NCI-H1048 (cell line): ENCODE results near the gene SOHLH1.

Experiments used
- DNase-seq: peaks from one replicate; lab custom pipeline; 2025; lab: John Stamatoyannopoulos, UW

Gene SOHLH1

GRCh38 chr9:135703726-135704125 is 4.4 kb upstream of the SOHLH1 start:
- DNase-seq: no peak

GRCh38 chr9:135701959-135702721 is 2.9 kb upstream of the SOHLH1 start, which contains the start of gene KCNT1:
Gene KCNT1, plus strand, starts transcription at chr9:135702185. Its CDS starts 74 bp downstream, at chr9:135702259.
- no peak for DNase-seq

- DNase-seq: no peak
Measured at GRCh38 chr9:135701067-135701958, 2.0 kb upstream of the SOHLH1 start.

- no peak for DNase-seq
Measured at GRCh38 chr9:135700525-135700924, 1.2 kb upstream of the SOHLH1 start.

GRCh38 chr9:135698767-135699166 is 514 bp downstream of the SOHLH1 start:
- no peak for DNase-seq

- DNase-seq: no peak
Measured at GRCh38 chr9:135698236-135698635, 1.0 kb downstream of the SOHLH1 start.

GRCh38 chr9:135697226-135697625 is 2.1 kb downstream of the SOHLH1 start:
- DNase-seq: no peak

- DNase-seq: no peak
Measured at GRCh38 chr9:135696446-135696845, 2.8 kb downstream of the SOHLH1 start.

- no peak for DNase-seq
Measured at GRCh38 chr9:135695642-135696041, 3.6 kb downstream of the SOHLH1 start.

- no peak for DNase-seq
Measured at GRCh38 chr9:135695036-135695435, 4.2 kb downstream of the SOHLH1 start.

GRCh38 chr9:135694414-135694813 is 4.9 kb downstream of the SOHLH1 start:
- DNase-seq: no peak

- no peak for DNase-seq
Measured at GRCh38 chr9:135693771-135694170, 5.5 kb downstream of the SOHLH1 start.

- DNase-seq: no peak
Measured at GRCh38 chr9:135693265-135693664, 6.0 kb downstream of the SOHLH1 start.

- DNase-seq: no peak
Measured at GRCh38 chr9:135692410-135692809, 6.9 kb downstream of the SOHLH1 start.

- DNase-seq: no peak
Measured at GRCh38 chr9:135690836-135691570, 8.3 kb downstream of the SOHLH1 start.

GRCh38 chr9:135689011-135689410 is 10.3 kb downstream of the SOHLH1 start:
- DNase-seq: no peak

- DNase-seq: no peak
Measured at GRCh38 chr9:135687216-135687615, 12.1 kb downstream of the SOHLH1 start.

GRCh38 chr9:135684691-135685090 is 14.6 kb downstream of the SOHLH1 start:
- DNase-seq: no peak

GRCh38 chr9:135683401-135684034 is 15.8 kb downstream of the SOHLH1 start:
- no peak for DNase-seq

- no peak for DNase-seq
Measured at GRCh38 chr9:135681161-135681560, 18.1 kb downstream of the SOHLH1 start.

GRCh38 chr9:135680056-135680455 is 19.2 kb downstream of the SOHLH1 start:
- no peak for DNase-seq
